GM21737 (cell line): ENCODE data around the gene NGFR.

Experiments
- ATAC-seq: cut with Tn5 transposase; IDR thresholded peaks from one replicate; pipeline ENCODE4 v1.9.1; 2021; ENCODE audit warnings: mild to moderate bottlenecking, moderate library complexity; ENCODE audit not compliant: unreplicated experiment

Gene NGFR

DNA sequence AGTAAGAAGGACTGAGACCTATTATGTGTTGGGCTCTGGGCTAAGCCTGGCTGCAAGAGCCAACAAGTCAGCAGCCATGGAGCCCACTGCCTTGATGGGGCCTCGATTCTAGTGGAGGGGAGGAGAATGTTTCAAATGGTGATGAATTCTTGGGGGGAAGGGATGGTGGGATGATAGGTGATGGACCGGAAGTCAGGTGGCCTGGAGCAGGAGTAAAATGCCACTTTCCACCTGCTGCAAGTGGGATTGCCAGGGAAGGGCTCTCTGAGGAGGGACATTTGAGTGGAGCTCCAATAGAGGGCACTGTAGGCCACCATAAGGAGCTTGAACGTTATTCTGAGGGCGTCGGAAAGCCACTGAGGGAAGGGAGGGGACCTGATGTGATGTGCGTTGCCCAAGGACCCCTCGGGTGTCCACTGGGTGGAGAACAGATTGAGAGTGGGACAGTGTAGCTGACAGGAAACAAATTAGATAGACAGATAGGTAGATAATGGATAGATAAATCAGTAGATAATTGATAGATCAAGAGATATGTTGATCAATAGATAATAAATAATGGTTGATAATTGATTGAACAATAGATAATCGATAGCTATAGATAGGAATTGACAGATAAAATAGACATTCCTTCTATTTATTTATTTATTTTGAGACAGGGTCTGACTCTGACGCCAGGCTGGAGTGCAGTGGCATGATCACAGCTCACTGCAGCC, 62.4 kb downstream of the NGFR start:
- no peak for ATAC-seq
